ENCODE results near the gene UNC13C.

DNA sequence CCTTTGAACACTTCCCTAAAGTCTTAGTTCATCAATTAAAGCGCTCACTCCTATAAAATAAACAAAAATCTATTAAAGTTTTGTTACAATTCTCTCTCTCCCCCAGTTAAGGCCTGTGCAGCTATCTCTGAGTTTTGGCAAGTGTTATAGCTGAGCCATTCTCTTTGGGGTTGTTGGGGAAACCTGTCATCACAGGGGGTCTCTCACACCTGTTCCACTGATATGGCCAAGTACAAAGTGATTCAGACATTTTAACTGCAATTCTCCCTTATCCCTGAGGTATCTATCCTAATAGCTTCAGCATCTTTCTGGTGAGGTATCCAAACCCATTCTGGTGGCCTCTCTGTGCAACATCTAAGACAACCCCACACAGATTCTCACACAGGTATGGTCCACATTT, 116.4 kb downstream of the UNC13C start:
- TF ChIP-seq CTCF (IDR thresholded peaks at IDR 0.05; ENCODE audit: insufficient read depth, low read length) (no peak), GABPA (IDR thresholded peaks at IDR 0.05; ENCODE audit: low read depth) (no peak)
